Measurements from ENCODE around the gene RMI1.

DNA sequence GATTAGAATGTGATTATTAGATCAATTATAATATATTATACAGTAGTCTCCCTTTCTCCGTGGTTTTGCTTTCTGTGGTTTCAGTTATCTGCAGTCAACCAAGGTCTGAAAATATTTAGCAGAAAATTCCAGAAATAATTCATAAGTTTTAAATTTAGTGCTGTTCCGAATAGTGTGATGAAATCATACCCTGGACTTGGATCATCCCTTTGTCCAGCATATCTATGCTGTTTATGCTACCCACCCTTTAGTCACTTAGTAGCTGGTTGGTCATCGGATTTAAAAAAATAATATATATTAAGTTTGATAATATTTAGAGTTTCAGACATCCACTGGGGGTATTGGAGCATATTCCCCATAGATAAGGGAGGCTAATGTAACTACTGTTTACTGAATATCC lies 19.6 kb downstream of the RMI1 start:
- TF ChIP-seq, protein P1, sequence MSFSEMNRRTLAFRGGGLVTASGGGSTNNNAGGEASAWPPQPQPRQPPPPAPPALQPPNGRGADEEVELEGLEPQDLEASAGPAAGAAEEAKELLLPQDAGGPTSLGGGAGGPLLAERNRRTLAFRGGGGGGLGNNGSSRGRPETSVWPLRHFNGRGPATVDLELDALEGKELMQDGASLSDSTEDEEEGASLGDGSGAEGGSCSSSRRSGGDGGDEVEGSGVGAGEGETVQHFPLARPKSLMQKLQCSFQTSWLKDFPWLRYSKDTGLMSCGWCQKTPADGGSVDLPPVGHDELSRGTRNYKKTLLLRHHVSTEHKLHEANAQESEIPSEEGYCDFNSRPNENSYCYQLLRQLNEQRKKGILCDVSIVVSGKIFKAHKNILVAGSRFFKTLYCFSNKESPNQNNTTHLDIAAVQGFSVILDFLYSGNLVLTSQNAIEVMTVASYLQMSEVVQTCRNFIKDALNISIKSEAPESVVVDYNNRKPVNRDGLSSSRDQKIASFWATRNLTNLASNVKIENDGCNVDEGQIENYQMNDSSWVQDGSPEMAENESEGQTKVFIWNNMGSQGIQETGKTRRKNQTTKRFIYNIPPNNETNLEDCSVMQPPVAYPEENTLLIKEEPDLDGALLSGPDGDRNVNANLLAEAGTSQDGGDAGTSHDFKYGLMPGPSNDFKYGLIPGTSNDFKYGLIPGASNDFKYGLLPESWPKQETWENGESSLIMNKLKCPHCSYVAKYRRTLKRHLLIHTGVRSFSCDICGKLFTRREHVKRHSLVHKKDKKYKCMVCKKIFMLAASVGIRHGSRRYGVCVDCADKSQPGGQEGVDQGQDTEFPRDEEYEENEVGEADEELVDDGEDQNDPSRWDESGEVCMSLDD (tag by site-specific recombination; IDR thresholded peaks at IDR 0.05), result no peak
- TF ChIP-seq, protein P2, sequence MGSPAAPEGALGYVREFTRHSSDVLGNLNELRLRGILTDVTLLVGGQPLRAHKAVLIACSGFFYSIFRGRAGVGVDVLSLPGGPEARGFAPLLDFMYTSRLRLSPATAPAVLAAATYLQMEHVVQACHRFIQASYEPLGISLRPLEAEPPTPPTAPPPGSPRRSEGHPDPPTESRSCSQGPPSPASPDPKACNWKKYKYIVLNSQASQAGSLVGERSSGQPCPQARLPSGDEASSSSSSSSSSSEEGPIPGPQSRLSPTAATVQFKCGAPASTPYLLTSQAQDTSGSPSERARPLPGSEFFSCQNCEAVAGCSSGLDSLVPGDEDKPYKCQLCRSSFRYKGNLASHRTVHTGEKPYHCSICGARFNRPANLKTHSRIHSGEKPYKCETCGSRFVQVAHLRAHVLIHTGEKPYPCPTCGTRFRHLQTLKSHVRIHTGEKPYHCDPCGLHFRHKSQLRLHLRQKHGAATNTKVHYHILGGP (tag by site-specific recombination; IDR thresholded peaks at IDR 0.05), result no peak
- TF ChIP-seq ZNF274 (IDR thresholded peaks at IDR 0.05; ENCODE audit: low read length) (no peak), ZNF274 (tag by site-specific recombination; IDR thresholded peaks at IDR 0.05; ENCODE audit: borderline replicate concordance) (no peak), ZNF624 (tag by site-specific recombination; IDR thresholded peaks at IDR 0.05) (no peak)

Data from HEK293 (cell line).